ENCODE data around the gene RPL10. TPM values are rescaled to one million over a fixed set of nuclear protein-coding genes. Genes with fewer than 3 reads are reported as not detected.
A peak's percentile ranks its signal among the peaks of the same experiment; 100 is the strongest.

The RPL10 gene
- total RNA-seq, 2 donors from 2014 or later = 2,221 to 4,479 TPM

DNA sequence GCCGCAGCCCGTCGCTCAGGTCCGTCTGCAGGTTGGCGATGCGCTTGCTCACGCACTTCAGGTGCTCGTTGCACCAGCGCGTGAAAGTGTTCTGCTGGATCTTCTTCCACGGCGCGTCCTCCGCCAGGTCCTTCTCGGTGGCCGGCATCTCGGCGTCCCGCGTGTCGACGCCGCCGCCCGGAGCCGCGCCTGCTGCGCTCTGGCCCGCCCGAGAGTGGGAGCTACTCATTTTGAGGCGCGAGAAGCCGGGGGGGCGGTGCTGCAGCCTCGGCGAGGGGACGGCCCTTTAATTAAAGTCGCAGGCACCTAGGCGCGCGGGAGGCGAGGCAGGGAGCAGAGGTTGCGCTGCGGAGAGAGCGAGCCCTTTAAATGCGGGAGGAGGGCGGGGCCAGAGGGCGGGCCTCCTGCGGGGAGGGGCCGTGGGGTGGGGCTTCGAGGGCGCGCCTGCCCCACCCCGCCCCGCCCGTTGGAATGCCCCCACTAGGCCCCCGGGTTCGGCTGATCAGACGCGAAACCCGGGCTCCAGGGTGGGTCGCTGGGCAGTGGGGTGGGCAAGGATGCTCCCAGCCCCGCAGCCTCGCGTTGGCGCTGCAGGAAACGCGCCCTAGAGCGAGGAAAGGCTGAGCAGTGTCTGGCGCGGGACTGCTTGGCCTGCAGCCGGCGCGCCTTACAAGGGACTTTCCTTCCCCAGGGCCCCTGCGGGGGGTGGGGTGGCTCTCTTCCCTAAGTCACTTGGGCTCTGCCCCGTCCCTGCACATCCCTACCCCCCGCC lies 27.0 kb upstream of the RPL10 start:
- ATAC-seq (ENCODE audit: insufficient number of reproducible peaks, low FRiP score, low read depth) (no peak), DNase-seq (ENCODE audit: low spot score) (peak; percentile 72)
- H3K9me3 ChIP-seq = no peaks in the 10 kb centered on the region
- peaks cover 11 to 30% of the 10 kb centered on the region in 2 donors for H3K4me1 ChIP-seq (ENCODE audit: control insufficient read depth in 1 of 2, low read depth in 2 of 2)
- peak overlapping the region; percentile 83 for H3K4me3 ChIP-seq
- H3K27me3 ChIP-seq (replicated peaks; ENCODE audit: insufficient read depth) = no peaks in the 10 kb centered on the region
- peak overlapping the region; percentile 92 to 97 for H3K27ac ChIP-seq
- TF ChIP-seq, protein P1, sequence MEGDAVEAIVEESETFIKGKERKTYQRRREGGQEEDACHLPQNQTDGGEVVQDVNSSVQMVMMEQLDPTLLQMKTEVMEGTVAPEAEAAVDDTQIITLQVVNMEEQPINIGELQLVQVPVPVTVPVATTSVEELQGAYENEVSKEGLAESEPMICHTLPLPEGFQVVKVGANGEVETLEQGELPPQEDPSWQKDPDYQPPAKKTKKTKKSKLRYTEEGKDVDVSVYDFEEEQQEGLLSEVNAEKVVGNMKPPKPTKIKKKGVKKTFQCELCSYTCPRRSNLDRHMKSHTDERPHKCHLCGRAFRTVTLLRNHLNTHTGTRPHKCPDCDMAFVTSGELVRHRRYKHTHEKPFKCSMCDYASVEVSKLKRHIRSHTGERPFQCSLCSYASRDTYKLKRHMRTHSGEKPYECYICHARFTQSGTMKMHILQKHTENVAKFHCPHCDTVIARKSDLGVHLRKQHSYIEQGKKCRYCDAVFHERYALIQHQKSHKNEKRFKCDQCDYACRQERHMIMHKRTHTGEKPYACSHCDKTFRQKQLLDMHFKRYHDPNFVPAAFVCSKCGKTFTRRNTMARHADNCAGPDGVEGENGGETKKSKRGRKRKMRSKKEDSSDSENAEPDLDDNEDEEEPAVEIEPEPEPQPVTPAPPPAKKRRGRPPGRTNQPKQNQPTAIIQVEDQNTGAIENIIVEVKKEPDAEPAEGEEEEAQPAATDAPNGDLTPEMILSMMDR (IDR thresholded peaks at IDR 0.05) = no peak
- H3K36me3 ChIP-seq = peaks cover 32% of the 10 kb centered on the region

DNA sequence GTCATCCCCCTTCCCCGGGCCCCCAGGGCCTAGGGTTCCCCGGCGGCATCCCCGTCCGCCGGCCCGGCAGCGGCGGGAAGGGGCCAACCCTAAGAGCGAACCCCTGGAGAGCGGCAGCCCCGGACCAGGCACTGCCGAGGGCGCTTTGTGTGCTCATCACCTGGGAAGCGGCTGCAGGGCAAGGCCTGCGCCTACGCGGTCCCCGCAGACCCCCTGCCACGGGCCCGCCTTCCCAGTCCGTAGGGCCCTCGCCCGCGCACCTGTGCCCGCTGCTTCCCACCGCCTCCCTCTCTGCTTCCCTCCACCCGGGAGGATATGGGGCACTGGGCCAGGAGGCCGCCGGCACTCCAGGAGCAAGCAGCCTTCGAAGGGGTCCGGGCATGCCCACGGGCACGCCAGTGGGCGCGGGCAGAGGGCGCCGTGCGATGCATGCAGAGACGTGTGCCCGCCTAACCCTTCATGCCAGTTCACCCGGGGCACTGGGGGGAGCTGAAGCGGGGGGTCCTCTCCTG lies 26.3 kb upstream of the RPL10 start:
- Histone ChIP-seq H3K27me3 (replicated peaks; ENCODE audit: insufficient read depth) (no peaks in the 10 kb centered on the region), H3K4me1 (ENCODE audit: control insufficient read depth in 1 of 2, low read depth in 2 of 2) (peaks cover 13 to 30% of the 10 kb centered on the region in 2 donors), H3K4me3 (peak overlapping the region; percentile 83), H3K27ac (peak overlapping the region; percentile 92 to 97), H3K9me3 (no peaks in the 10 kb centered on the region), H3K36me3 (peaks cover 27% of the 10 kb centered on the region)
- ATAC-seq (ENCODE audit: insufficient number of reproducible peaks, low FRiP score, low read depth) (no peak), DNase-seq (ENCODE audit: low spot score) (no peak)
- TF ChIP-seq, protein P1 (IDR thresholded peaks at IDR 0.05) = no peak

DNA sequence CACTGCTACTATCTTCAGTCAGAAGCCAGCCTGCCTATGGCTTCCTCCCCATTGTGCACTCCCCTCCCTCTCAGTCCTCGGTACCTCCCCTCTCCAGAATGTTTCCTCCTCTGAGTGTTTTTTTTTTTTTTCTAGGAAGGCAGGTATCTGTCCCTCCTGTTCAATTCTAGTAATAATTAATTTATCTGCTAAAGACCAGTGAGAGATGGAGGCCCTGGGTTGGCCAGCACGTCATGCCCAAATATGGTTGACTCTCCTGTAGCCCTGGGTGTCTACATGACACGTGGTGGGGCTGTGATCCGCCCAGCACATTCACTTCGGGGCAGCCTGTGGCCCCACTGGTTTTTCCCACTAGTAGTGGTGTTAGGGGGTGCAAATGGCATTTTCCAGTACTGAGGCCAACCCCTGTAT lies 25.6 kb upstream of the RPL10 start:
- TF ChIP-seq, protein P1 (IDR thresholded peaks at IDR 0.05) = no peak
- H3K4me1 ChIP-seq (ENCODE audit: control insufficient read depth in 1 of 2, low read depth in 2 of 2) = peaks cover 10 to 30% of the 10 kb centered on the region in 2 donors
- no peaks in the 10 kb centered on the region for H3K27me3 ChIP-seq (replicated peaks; ENCODE audit: insufficient read depth)
- DNase-seq (ENCODE audit: low spot score) = no peak
- peak overlapping the region; percentile 83 for H3K4me3 ChIP-seq
- H3K27ac ChIP-seq = peak overlapping the region; percentile 92 to 97
- H3K36me3 ChIP-seq = peaks cover 20% of the 10 kb centered on the region
- no peak for ATAC-seq (ENCODE audit: insufficient number of reproducible peaks, low FRiP score, low read depth)
- H3K9me3 ChIP-seq = no peaks in the 10 kb centered on the region

DNA sequence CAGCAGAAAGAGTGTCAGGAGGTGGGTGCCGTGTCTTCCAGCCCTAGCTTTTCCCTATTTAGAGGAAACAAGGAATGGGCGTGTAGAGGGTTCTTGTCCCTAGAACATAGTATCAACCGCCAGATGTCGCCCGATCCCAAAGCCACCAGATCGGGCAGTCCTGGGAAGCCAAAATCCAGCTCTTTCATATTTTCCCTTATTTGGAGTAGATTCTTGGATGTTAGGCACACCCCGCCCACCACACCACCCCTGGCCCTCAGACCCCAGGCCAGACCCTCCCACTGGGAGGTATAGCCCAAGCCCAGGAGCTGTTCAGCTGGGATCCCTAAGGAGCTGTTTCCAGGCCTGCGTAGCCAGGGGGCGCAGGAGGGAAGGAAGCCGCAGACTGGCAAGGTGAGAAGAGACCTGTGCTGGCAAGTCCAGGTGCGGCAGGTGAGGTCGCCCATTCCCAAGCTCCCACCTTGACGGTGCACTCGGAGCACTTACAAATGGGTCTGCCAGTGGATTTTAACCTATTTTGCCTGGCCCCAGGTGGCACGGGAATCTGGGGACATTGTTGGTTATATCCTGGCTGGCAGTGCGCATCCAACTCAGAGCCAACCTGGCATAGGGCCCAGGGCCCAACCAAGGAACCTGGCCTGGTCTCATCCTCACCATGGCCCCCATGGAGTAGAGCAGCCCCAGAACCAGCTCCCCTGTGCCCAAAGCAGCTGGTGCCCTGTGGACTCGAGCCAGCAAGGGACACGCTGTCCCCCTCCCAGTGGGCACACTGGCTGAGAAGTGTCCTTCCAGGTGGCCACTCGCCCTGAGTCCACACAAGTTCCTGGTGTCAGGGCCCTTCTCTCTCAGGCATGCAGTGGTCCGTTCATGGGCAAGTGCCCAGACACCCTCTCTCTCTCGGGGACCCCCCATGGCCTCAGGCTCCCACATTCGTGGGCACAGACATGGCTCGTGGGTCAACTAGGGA lies 24.6 kb upstream of the RPL10 start:
- Histone ChIP-seq H3K4me1 (ENCODE audit: control insufficient read depth in 1 of 2, low read depth in 2 of 2) (peaks cover 8 to 23% of the 10 kb centered on the region in 2 donors), H3K4me3 (peak overlapping the region; percentile 83), H3K27ac (peak overlapping the region; percentile 92 to 97), H3K36me3 (peaks cover 13% of the 10 kb centered on the region), H3K9me3 (no peaks in the 10 kb centered on the region), H3K27me3 (replicated peaks; ENCODE audit: insufficient read depth) (no peaks in the 10 kb centered on the region)
- ATAC-seq (ENCODE audit: insufficient number of reproducible peaks, low FRiP score, low read depth) = peak; percentile 23
- DNase-seq (ENCODE audit: low spot score) = no peak
- TF ChIP-seq, protein P1 (IDR thresholded peaks at IDR 0.05) = peak; percentile 10
